Kidney capillary endothelial cell (primary cell): Measurements from ENCODE around the gene ZNF416.

ENCODE experiments used
- DNase-seq: peaks from one replicate; pipeline ENCODE4 v3.0.0-alpha.2; 2018; ENCODE audit warnings: low spot score

The ZNF416 gene

GRCh38 chr19:57578487-57579205 is at the start of gene ZNF416:
Gene ZNF416, minus strand, starts transcription at chr19:57578911. Its CDS starts 207 bp downstream, at chr19:57578704.
- peak; percentile 96 for DNase-seq

- no peak for DNase-seq
These were observed 44.4 kb upstream of the ZNF416 start for GRCh38 chr19:57623091-57623490.

DNA sequence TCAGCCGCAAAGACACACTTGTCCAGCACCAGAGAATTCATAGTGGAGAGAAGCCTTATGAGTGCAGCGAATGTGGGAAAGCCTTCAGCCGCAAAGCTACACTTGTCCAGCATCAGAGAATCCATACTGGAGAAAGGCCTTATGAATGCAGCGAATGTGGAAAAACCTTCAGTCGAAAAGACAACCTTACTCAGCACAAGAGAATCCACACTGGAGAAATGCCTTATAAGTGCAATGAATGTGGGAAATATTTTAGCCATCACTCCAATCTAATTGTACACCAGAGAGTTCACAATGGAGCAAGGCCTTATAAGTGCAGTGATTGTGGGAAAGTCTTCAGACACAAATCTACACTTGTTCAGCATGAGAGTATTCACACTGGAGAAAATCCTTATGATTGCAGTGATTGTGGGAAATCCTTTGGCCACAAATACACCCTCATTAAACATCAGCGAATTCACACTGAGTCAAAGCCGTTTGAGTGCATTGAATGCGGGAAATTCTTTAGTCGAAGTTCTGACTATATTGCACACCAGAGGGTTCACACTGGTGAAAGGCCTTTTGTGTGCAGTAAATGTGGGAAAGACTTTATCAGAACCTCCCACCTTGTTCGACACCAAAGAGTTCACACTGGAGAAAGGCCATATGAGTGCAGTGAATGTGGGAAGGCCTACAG is 42.1 kb upstream of the ZNF416 start:
- no peak for DNase-seq

DNA sequence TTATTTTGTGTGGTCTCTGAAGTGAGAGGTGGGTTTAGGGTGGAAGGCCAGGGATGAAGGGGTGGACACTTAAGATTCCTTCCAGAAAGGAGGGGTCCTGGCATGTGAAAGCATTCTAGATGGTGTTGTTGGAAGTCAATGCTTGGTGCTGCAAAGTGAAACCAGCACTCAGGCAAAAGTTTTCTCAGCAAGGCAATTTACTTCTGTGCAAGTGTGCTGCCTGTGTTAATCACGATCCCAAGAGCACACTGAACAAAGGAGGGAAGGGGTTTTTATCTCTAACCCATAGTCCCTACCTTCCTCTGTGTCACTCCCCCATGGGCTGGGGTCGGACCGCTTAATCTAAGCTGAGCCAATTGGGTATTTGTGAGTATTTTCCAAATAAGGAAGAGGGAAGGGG is 36.6 kb upstream of the ZNF416 start:
- no peak for DNase-seq

GRCh38 chr19:57613941-57614743 is 35.4 kb upstream of the ZNF416 start, which contains the start of gene ZNF134:
Gene ZNF134, plus strand, starts transcription at chr19:57614242. Its CDS starts 5,227 bp downstream, at chr19:57619469.
- peak; percentile 89 for DNase-seq

- DNase-seq = no peak
These were observed 32.4 kb upstream of the ZNF416 start for GRCh38 chr19:57611113-57611512.

- no peak for DNase-seq
These were observed 28.2 kb upstream of the ZNF416 start for GRCh38 chr19:57606931-57607330.

- peak; percentile 92 for DNase-seq
These were observed 21.2 kb upstream of the ZNF416 start, which contains the start of gene ZNF530 for GRCh38 chr19:57599761-57600383. Gene ZNF530, plus strand, starts transcription at chr19:57599885. Its CDS starts 4,461 bp downstream, at chr19:57604346.

DNA sequence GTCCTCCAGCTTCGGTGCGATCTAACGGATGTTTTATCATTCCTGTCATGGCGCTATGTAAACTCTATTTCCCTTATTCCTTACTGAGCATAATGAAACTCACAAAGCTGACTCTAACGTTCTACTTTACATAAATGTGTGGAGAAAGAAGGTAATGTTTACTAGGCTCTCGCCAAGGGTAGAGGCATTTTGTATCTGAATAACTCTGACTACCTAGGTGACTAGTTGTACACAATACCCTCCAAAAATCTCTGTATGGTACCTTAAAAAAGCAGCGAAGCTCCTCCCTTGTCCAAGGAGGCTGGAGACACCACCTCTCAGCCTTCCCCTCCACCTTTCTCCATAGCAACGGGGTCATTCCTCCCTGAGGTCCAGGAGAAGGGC is 20.7 kb upstream of the ZNF416 start:
- peak; percentile 1 for DNase-seq

DNA sequence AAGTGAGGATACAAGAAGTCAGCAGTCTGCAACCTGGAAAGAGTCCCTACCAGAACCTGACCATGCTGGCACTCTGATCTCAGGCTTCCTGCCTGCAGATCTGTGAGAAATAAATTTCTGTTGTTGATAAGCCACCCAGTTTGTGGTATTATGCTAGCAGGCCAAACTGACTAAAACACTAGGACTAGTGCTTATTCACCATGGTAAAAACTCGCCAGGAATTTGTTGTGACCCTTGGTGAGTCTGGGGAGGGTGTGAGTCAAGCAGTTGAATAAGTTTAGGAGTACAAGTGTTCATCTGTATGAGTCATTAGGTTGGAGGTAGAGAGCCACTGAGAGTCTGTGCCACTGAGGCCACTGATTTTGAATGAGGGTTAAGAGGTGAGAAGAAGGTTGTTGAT is 8.8 kb upstream of the ZNF416 start:
- no peak for DNase-seq

GRCh38 chr19:57583521-57584416 is 5.1 kb upstream of the ZNF416 start, which contains the start of gene ZIK1:
Gene ZIK1, plus strand, starts transcription at chr19:57584145. Its CDS starts 212 bp downstream, at chr19:57584357.
- peak; percentile 60 for DNase-seq

DNA sequence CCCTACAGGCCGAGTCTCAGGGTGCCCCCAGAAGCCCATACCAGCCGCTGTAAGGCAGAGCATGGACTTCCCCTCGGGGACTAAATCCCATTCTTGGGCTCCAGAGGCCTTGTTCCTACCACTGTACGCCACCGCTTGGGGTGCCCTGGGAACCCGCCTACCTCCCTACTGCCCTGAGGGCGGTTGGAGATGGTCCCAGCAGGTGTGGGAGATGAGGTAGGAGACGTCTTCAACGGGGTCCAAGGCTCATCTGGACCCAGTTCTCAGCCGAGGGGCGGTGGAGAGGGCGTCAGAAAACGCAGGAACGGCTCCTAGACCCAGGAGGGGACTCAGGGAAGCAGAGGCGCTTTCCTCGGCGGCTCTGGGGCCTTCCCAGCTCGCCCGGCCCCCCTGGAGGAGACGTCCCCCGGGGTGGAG is 4.4 kb upstream of the ZNF416 start:
- DNase-seq = no peak

DNA sequence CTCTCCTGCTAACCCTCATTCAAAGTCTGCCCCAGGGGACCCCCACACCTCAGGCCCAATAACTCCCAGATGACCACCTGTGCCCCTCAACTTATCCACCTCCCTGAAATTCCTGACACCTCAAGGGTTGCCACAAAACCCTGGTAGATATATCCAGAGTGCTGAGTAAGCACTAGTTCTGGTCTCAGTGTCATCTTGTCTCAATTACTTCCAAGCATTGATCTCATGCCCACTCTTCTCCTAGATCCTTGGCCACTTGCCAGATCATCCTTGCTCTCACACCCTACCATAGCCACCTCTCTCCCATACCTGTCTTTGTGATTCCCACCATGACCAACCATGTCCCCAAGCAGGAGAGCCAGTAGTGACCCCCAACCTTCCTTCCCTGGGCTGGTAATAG is 2.0 kb downstream of the ZNF416 start:
- no peak for DNase-seq

GRCh38 chr19:57572415-57572947 is 6.2 kb downstream of the ZNF416 start:
- DNase-seq = no peak

GRCh38 chr19:57570707-57571106 is 8.0 kb downstream of the ZNF416 start:
- DNase-seq = no peak

- peak; percentile 1 for DNase-seq
These were observed 12.1 kb downstream of the ZNF416 start for GRCh38 chr19:57566396-57567265.

DNA sequence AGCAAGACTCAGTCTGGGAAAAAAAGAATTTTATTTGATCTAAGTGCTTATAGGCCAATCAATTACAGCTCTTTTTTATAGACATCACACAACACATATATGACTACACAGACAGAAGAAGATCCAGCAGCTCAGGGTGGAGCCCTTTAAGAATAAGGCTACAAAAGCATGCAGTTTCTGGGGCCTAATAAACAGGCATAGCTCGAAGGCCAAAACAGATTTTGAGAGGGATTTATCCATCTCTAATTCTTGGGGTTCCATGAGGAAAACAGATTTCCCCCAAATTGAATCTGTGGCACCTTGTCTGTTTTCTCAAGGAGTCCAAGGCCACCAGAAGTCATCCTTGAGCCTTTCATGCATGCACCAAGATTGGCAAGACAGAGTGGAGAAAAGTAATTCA is 15.2 kb downstream of the ZNF416 start:
- no peak for DNase-seq

GRCh38 chr19:57560049-57560491 is 18.6 kb downstream of the ZNF416 start:
- peak; percentile 21 for DNase-seq

DNA sequence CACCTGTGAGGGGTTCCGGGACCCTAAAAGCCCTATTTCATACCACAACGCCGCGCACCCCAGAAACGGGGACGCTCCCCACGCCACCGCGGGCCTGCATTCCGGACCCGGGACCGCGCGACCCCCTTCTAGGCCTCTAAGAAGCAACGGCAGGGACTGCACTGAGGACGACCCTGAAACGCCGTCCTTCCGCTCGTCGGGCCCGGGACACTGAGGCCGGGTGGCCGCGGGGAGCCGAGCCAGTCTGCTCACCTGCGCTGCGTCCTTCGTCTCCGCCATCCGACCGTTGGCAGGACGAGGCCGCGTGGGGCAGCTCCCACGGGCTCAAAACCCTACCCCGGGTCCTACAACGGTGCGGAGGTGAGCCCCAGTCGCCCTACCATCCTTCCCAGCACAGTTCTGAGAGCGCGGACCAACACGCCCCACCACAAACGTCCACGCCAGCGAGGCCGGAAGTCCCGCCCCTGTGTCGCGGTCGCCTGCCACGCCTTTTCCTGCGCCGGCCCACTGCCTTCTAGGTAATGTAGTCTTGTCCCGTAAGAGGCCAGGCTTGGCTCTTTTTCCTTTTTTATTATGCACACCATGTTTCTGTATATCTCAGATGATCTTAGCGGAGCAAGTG is 19.2 kb downstream of the ZNF416 start, which contains the start of gene ZNF550:
ZNF550 (minus strand) TSS at position 460 of the 622 bp plus-strand sequence; CDS start at position 279, 181 bp downstream.
- peak; percentile 83 for DNase-seq
